Upper lobe of left lung (tissue), 4 donors: Measurements from ENCODE around the gene LELP1.

Experiments used
- CTCF ChIP-seq, 6 experiments: fragments of 450-650 bp in 4 of 6; fragments of 200-600 bp in 2 of 6; sonication (generic) in 2 of 6; IDR thresholded peaks; one replicate each; pipeline ENCODE4 v1.5.1; 2016 to 2019; ENCODE audit warnings: antibody characterized with exemption in 6 of 6
- POLR2A ChIP-seq, 4 donors: fragments of 450-650 bp; IDR thresholded peaks; one replicate each; pipeline ENCODE4 v1.5.1; 2016 to 2017; ENCODE audit warnings: antibody characterized with exemption in 4 of 4, mild to moderate bottlenecking in 2 of 4

- no peak for TF ChIP-seq CTCF (IDR thresholded peaks at IDR 0.05)
- TF ChIP-seq POLR2A (IDR thresholded peaks at IDR 0.05), result no peak
Measured at GRCh38 chr1:153242160-153242559, 38.9 kb downstream of the LELP1 start.
